ENCODE results near the gene SERPINF2.
A peak's percentile ranks its signal among the peaks of the same experiment; 100 is the strongest.
"Not testable (repeated sequence)": the region's sequence is repeated elsewhere in the genome, so short reads cannot be mapped to it uniquely, and the experiment has no call there.

The SERPINF2 gene

GRCh38 chr17:1779571-1780131 lies 37.0 kb downstream of the SERPINF2 start:
- DNase-seq (ENCODE audit: low read depth): peak; percentile 91
- H3K4me3 ChIP-seq (ENCODE audit: low read depth, low read length): no peak overlapping the region

- no peak for DNase-seq (ENCODE audit: low read depth)
These were observed 39.5 kb downstream of the SERPINF2 start for GRCh38 chr17:1782171-1782567.

GRCh38 chr17:1783271-1783670 lies 40.6 kb downstream of the SERPINF2 start:
- no peak for DNase-seq (ENCODE audit: low read depth)
- H3K4me3 ChIP-seq (ENCODE audit: low read depth, low read length): no peak overlapping the region

More at GRCh38 chr17:1782171-1782567, 39.5 kb downstream of the SERPINF2 start:
- no peak overlapping the region for H3K4me3 ChIP-seq (ENCODE audit: low read depth, low read length)

GRCh38 chr17:1783834-1784611 lies 41.4 kb downstream of the SERPINF2 start:
- peak; percentile 78 for DNase-seq (ENCODE audit: low read depth)
- H3K4me3 ChIP-seq (ENCODE audit: low read depth, low read length): no peak overlapping the region

GRCh38 chr17:1785930-1786329 lies 43.3 kb downstream of the SERPINF2 start:
- DNase-seq (ENCODE audit: low read depth): no peak
- no peak overlapping the region for H3K4me3 ChIP-seq (ENCODE audit: low read depth, low read length)

GRCh38 chr17:1786708-1787107 lies 44.0 kb downstream of the SERPINF2 start:
- DNase-seq (ENCODE audit: low read depth): no peak
- H3K4me3 ChIP-seq (ENCODE audit: low read depth, low read length): no peak overlapping the region

GRCh38 chr17:1787301-1787902 lies 44.7 kb downstream of the SERPINF2 start:
- peak; percentile 76 for DNase-seq (ENCODE audit: low read depth)
- H3K4me3 ChIP-seq (ENCODE audit: low read depth, low read length): no peak overlapping the region

- no peak overlapping the region for H3K4me3 ChIP-seq (ENCODE audit: low read depth, low read length)
- DNase-seq (ENCODE audit: low read depth): no peak
These were observed 47.3 kb downstream of the SERPINF2 start for GRCh38 chr17:1789936-1790335.

- DNase-seq (ENCODE audit: low read depth): no peak
- H3K4me3 ChIP-seq (ENCODE audit: low read depth, low read length): no peak overlapping the region
These were observed 50.1 kb downstream of the SERPINF2 start for GRCh38 chr17:1792495-1793446.

- H3K4me3 ChIP-seq (ENCODE audit: low read depth, low read length): no peak overlapping the region
- DNase-seq (ENCODE audit: low read depth): no peak
These were observed 50.8 kb downstream of the SERPINF2 start for GRCh38 chr17:1793447-1793806.

- H3K4me3 ChIP-seq (ENCODE audit: low read depth, low read length): no peak overlapping the region
- no peak for DNase-seq (ENCODE audit: low read depth)
These were observed 54.1 kb downstream of the SERPINF2 start for GRCh38 chr17:1796800-1797199.

- H3K4me3 ChIP-seq (ENCODE audit: low read depth, low read length): no peak overlapping the region
- no peak for DNase-seq (ENCODE audit: low read depth)
These were observed 54.7 kb downstream of the SERPINF2 start for GRCh38 chr17:1797323-1797722.

- DNase-seq (ENCODE audit: low read depth); H3K4me3 ChIP-seq (ENCODE audit: low read depth, low read length): not testable (repeated sequence)
These were observed 55.2 kb downstream of the SERPINF2 start for GRCh38 chr17:1797846-1798245.

GRCh38 chr17:1800240-1800639 lies 57.6 kb downstream of the SERPINF2 start:
- DNase-seq (ENCODE audit: low read depth): no peak
- no peak overlapping the region for H3K4me3 ChIP-seq (ENCODE audit: low read depth, low read length)

- H3K4me3 ChIP-seq (ENCODE audit: low read depth, low read length): no peak overlapping the region
- no peak for DNase-seq (ENCODE audit: low read depth)
These were observed 58.0 kb downstream of the SERPINF2 start for GRCh38 chr17:1800712-1801111.

GRCh38 chr17:1802429-1802828 lies 59.8 kb downstream of the SERPINF2 start:
- DNase-seq (ENCODE audit: low read depth): no peak
- H3K4me3 ChIP-seq (ENCODE audit: low read depth, low read length): no peak overlapping the region

- H3K4me3 ChIP-seq (ENCODE audit: low read depth, low read length): no peak overlapping the region
- no peak for DNase-seq (ENCODE audit: low read depth)
These were observed 60.6 kb downstream of the SERPINF2 start for GRCh38 chr17:1803280-1803679.
